GM12801 (cell line): Measurements from ENCODE around the gene POLR1G.

ENCODE experiments used
- TF ChIP-seq, protein P1 (sequence below): IDR thresholded peaks from one replicate; pipeline ENCODE4 v1.5.1; 2011; ENCODE audit warnings: control low read depth; ENCODE audit not compliant: insufficient read length; ENCODE audit errors: extremely low read depth

The POLR1G gene

DNA sequence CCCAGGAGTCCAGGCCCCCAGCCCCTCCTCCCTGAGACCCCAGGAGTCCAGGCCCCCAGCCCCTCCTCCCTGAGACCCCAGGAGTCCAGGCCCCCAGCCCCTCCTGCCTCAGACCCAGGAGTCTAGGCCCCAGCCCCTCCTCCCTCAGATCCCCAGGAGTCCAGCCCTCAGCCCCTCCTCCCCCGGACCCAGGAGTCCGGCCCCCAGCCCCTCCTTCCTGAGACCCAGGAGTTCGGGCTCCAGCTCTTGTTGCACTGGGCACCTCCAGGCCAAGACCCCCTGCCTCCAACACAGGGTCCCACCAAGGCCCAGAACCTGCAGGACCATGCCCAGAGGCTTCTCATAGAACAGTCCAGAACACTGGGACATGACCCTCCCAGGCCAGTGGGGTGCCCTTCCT is 13.5 kb downstream of the POLR1G start:
- TF ChIP-seq, protein P1, sequence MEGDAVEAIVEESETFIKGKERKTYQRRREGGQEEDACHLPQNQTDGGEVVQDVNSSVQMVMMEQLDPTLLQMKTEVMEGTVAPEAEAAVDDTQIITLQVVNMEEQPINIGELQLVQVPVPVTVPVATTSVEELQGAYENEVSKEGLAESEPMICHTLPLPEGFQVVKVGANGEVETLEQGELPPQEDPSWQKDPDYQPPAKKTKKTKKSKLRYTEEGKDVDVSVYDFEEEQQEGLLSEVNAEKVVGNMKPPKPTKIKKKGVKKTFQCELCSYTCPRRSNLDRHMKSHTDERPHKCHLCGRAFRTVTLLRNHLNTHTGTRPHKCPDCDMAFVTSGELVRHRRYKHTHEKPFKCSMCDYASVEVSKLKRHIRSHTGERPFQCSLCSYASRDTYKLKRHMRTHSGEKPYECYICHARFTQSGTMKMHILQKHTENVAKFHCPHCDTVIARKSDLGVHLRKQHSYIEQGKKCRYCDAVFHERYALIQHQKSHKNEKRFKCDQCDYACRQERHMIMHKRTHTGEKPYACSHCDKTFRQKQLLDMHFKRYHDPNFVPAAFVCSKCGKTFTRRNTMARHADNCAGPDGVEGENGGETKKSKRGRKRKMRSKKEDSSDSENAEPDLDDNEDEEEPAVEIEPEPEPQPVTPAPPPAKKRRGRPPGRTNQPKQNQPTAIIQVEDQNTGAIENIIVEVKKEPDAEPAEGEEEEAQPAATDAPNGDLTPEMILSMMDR, result no peak

DNA sequence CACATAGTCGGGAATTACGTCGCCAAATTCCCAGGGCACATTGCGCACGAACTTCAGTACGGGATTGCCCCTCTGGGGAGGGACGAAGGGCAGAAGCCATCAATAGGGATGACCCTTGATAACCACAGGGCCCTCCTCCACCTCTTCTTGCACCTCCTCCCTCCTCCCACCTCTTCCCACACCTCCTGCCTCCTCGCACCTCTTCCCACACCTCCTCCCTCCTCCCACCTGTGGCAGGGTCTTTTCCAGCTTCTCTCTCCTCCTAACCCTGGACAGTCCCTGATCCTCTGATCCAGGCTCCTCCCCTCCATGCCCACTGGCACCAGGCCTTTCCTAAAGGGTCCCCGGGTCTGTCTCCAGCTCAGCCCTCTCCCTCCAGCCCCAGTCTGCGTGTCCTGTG is 13.9 kb downstream of the POLR1G start:
- TF ChIP-seq, protein P1, result no peak

DNA sequence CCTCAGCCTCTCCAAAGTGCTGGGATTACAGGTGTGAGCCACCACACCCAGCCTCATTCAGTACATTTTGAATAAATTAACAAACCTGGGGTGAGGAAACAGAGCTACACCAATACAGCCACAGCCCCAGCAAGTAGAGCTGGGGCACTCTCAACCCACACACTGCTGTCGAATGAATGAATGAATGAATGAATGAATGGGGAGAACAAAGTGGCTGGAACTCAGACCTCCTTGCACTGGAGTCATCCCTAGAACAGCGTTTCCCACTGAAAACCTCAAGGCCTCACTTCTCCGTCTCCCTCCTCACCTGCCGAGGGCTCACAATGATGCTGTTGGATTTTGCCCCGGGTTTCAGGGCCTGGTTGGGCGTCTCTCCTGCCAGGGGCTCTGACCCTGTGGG is 14.4 kb downstream of the POLR1G start:
- TF ChIP-seq, protein P1, result no peak

DNA sequence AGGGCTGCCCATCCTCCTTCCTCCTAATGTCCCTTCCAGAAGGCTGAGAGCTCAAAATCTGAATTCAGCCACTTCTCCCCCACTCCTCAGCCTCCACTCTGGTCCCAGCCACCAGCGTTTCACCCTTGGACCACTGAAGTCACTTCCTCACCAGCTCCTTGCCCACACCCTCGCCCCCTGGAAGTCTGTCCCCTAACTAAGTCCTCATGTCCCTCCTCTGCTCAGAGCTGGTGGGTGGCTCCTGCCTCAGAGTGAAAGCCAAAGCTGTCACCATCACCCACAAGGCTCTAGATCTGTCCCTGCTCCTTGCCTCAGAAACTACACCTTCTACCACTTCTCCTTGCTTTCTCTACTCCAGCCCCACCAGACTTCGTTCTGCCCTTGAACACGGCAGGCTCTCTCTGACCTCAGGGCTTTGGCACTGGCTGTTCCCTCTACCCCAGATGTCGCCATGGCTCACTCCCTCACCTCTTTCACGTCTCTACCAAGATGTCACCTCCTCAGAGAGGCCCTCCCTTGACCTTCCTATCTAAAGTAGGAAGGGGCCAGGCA is 15.6 kb downstream of the POLR1G start:
- TF ChIP-seq, protein P1, result no peak

DNA sequence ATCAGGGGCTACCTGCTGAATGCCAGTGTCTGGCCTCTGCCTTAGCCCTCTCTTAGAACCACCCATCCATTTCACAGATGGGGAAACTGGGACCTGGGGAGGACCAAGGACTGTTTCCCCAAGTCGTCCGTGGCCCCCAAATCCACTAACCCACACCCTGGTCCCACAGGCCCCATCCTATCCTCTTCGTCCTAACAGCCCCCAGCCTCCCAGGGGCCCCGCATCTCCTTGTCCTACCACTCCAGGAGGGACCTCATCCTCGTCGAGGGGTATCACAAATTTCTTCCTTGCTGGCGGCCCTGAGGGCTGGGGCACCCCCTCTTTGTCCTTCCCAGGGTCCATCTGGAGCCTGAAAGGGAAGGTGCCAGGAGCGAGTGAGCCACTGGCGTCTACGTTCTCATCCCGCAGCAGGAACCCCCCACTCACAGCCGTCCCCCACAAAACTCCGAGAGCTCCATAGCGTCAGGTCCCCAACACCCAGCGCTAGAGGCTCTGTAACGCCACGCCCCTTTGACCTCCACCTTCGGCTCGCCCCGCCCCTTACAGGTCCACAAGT is 16.7 kb downstream of the POLR1G start:
- TF ChIP-seq, protein P1, result no peak

DNA sequence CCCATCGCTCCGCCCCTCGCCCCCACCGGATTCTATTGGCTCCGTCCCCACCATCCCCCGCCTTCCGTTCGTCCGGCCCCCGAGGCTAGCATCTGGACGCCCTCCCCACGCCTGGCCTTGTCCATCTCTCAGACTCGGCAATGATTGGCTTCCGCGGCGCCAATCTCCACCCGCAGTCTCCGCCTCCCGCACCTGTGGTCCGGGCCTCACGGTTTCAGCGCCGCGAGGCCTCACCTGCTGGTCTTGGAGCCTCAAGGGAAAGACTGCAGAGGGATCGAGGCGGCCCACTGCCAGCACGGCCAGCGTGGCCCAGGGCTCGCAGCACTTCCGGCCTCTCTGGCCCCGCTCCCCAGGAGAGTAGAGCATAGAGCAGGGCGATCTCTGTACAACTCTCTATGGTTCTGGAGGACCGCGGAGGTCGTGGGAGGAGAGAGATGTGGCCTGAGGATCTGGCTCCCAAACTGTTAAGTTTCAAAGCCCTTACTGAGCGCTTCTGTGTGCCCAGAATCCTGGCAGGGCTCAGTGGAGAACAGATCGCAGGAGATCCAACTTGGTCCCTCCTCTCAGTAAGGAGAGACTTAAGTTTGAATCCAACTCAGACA is 17.2 kb downstream of the POLR1G start, which contains the start of gene ERCC1:
Gene ERCC1 (minus strand): TSS at position 329 of the 602 bp plus-strand sequence. CDS start 543 bp downstream, outside the sequence.
- TF ChIP-seq, protein P1, result no peak

DNA sequence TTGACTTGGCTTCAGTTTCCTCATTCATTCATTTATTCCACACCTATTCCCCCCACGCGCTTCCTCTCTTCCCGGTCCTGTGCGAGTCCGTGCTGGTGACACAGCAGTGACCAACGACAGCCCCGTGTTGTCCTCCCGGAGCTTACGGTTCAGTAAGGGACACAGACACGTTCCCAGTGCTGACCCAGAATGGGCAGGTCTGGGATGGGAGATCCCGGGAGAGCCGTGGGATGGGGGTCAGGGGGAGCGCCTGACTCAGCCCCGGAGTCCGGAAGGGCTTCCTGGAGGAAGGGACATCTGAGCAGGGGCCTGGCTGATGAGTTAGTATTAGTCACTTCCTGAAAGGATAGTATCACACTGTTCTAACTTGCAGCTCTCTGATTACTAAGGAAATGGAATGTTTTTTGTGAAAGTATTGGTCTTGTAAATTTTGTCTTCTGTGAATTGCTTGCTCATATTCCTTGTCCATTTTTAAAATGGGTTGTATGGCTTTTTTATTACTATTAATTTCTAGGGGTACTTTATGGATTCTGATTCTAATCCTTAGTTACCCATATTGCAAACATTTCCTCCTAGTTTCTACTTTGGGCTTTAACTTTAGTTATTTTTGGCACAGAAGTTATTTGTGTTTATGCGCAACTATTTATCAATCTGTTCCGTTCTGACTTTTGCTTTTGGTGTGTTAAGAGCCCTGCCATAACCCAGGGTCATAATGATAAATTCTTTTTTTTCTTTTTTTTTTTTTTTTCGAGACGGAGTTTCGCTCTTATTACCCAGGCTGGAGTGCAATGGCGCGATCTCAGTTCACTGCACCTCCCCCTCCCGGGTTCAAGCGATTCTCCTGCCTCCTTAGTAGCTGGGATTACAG is 18.0 kb downstream of the POLR1G start:
- TF ChIP-seq, protein P1, result no peak
